Ovary (tissue), 3 donors: Measurements from ENCODE around the gene VSIG10.

Source experiments
- EP300 ChIP-seq: sonication (generic); formaldehyde crosslinking; IDR thresholded peaks from one replicate; pipeline ENCODE4 v1.6.1; 2017; ENCODE audit warnings: antibody characterized with exemption
- POLR2A ChIP-seq: fragments of 450-650 bp; IDR thresholded peaks from one replicate; pipeline ENCODE4 v1.6.1; 2017; ENCODE audit warnings: antibody characterized with exemption, mild to moderate bottlenecking, moderate library complexity
- TF ChIP-seq, protein P1 (sequence below), 3 donors: fragments of 450-650 bp in 2 of 3; fragments of 200-600 bp in 1 of 3; IDR thresholded peaks; one replicate each; pipeline versions ENCODE4 v1.5.1 to v1.8.0; 2016 to 2022; ENCODE audit warnings: antibody characterized with exemption in 3 of 3, mild to moderate bottlenecking in 1 of 3
- donor health status: DM: no; HTN: no; CAD: no.

DNA sequence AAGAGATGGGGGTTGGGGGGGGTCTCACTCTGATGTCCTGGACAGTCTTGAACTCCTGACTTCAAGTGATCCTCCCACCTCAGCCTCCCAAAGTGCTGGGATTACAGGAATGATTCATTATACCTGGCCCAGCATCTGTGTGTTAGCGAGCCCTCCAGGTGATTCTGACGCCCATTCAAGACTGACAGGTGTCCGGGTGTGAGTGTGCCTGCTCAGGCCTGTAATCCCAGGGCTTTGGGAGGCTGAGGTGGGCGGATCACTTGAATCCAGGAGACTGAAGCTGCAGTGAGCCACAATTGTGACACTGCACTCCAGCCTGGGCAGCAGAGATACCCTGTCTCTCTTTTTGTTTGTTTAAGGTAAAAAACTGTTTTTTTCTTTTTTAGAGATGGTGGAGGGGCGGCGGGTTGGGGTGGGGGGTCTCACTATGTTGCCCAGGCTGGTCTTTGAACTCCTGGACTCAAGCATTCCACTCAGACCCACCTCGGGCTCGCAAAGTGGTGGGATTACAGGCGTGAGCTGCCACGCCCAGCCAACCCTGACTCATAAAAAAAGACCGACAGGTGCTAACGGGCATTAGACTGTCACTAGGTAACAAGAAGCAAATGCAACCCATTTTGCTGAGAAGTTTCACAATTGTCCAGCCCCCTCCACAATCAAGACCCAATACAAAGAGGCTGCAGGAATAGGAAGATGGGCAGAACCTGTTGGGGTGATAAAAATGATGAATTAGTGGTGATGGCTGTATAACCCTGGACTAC, 4.7 kb downstream of the VSIG10 start:
- TF ChIP-seq, protein P1, sequence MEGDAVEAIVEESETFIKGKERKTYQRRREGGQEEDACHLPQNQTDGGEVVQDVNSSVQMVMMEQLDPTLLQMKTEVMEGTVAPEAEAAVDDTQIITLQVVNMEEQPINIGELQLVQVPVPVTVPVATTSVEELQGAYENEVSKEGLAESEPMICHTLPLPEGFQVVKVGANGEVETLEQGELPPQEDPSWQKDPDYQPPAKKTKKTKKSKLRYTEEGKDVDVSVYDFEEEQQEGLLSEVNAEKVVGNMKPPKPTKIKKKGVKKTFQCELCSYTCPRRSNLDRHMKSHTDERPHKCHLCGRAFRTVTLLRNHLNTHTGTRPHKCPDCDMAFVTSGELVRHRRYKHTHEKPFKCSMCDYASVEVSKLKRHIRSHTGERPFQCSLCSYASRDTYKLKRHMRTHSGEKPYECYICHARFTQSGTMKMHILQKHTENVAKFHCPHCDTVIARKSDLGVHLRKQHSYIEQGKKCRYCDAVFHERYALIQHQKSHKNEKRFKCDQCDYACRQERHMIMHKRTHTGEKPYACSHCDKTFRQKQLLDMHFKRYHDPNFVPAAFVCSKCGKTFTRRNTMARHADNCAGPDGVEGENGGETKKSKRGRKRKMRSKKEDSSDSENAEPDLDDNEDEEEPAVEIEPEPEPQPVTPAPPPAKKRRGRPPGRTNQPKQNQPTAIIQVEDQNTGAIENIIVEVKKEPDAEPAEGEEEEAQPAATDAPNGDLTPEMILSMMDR (IDR thresholded peaks at IDR 0.05) = no peak
- TF ChIP-seq EP300 (no peak), POLR2A (no peak)
